ENCODE results near the gene CNST. TPM values are rescaled to one million over a fixed set of nuclear protein-coding genes. Genes with fewer than 3 reads are reported as not detected.

CNST gene
- total RNA-seq, 1 experiment from 2014 or later = 21.0 TPM

DNA sequence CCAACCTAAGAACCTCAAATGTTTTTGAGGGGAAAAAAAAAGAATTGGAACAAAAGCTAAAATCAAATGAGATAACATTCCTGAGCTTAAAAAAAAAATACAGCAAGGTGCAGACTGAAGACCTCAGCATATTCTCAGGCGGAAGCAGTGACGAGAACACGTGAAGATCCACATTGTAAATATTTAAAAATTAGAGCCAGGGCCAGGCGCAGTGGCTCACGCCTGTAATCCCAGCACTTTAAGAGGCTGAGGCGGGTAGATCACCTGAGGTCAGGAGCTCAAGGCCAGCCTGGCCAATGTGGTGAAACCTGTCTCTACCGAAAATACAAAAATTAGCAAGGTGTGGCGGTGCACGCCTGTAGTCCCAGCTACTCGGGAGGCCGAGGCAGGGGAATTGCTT, 15.9 kb upstream of the CNST start:
- no peaks in the 10 kb centered on the region for H3K4me1 ChIP-seq (ENCODE audit: insufficient read depth, low read length, poor library complexity, severe bottlenecking)
- TF ChIP-seq EZH2 (IDR thresholded peaks at IDR 0.05; ENCODE audit: borderline replicate concordance, low read depth, low read length, poor library complexity, severe bottlenecking) = no peak
- TF ChIP-seq, protein P1, sequence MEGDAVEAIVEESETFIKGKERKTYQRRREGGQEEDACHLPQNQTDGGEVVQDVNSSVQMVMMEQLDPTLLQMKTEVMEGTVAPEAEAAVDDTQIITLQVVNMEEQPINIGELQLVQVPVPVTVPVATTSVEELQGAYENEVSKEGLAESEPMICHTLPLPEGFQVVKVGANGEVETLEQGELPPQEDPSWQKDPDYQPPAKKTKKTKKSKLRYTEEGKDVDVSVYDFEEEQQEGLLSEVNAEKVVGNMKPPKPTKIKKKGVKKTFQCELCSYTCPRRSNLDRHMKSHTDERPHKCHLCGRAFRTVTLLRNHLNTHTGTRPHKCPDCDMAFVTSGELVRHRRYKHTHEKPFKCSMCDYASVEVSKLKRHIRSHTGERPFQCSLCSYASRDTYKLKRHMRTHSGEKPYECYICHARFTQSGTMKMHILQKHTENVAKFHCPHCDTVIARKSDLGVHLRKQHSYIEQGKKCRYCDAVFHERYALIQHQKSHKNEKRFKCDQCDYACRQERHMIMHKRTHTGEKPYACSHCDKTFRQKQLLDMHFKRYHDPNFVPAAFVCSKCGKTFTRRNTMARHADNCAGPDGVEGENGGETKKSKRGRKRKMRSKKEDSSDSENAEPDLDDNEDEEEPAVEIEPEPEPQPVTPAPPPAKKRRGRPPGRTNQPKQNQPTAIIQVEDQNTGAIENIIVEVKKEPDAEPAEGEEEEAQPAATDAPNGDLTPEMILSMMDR (conservative IDR thresholded peaks at IDR 0.05; ENCODE audit: low read depth, low read length) = no peak
- intact Hi-C loops (cut with micrococcal nuclease; ENCODE audit: unreplicated experiment) = no loop called here

DNA sequence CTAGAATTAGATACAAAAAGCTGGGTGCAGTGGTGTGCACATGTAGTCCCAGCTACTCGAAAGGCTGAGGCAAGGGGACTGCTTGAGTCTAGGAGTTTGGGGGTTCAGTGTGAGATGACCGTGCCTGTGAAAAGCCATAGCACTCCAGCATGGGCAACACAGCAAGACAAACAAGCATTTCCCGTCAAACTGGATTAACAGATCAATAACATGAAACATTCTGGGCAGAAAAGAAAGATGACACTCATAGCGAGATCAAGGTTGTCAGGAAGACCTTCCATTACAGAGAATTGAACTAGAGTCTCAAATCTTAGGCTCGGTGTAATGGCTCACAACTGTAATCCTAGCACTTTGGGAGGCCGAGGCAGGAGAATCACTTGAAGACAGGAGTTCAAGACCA, 14.1 kb upstream of the CNST start:
- BruUV-seq (replicated peaks) = no TSS peak
- TF ChIP-seq, protein P1 (conservative IDR thresholded peaks at IDR 0.05; ENCODE audit: low read depth, low read length) = no peak
- no peak for TF ChIP-seq EZH2 (IDR thresholded peaks at IDR 0.05; ENCODE audit: borderline replicate concordance, low read depth, low read length, poor library complexity, severe bottlenecking)
- DNase-seq (ENCODE audit: low spot score) = no peak
- Histone ChIP-seq H3K27me3 (replicated peaks; ENCODE audit: insufficient read depth, low read depth, low read length, poor library complexity) (no peaks in the 10 kb centered on the region), H3K4me1 (ENCODE audit: insufficient read depth, low read length, poor library complexity, severe bottlenecking) (no peaks in the 10 kb centered on the region), H3K36me3 (ENCODE audit: insufficient read depth, low read length, poor library complexity, severe bottlenecking) (peaks cover 45% of the 10 kb centered on the region), H3K4me3 (ENCODE audit: low read depth, low read length, poor library complexity, severe bottlenecking) (no peak overlapping the region), H3K27ac (ENCODE audit: low read depth, low read length, poor library complexity, severe bottlenecking) (no peak overlapping the region), H3K9me3 (ENCODE audit: low read depth, low read length, poor library complexity, severe bottlenecking) (no peaks in the 10 kb centered on the region)
- POLR2A ChIA-PET (ENCODE audit: low non-redundant PET) = no interaction called here
- intact Hi-C loops (cut with micrococcal nuclease; ENCODE audit: unreplicated experiment) = no loop called here
- CTCF ChIA-PET = no interaction called here

More for the DNA sequence above, 15.9 kb upstream of the CNST start:
- no TSS peak for BruUV-seq (replicated peaks)
- H3K9me3 ChIP-seq (ENCODE audit: low read depth, low read length, poor library complexity, severe bottlenecking) = no peaks in the 10 kb centered on the region
- POLR2A ChIA-PET (ENCODE audit: low non-redundant PET) = no interaction called here
- DNase-seq (ENCODE audit: low spot score) = no peak
- H3K4me3 ChIP-seq (ENCODE audit: low read depth, low read length, poor library complexity, severe bottlenecking) = no peak overlapping the region
- peaks cover 37% of the 10 kb centered on the region for H3K36me3 ChIP-seq (ENCODE audit: insufficient read depth, low read length, poor library complexity, severe bottlenecking)
- CTCF ChIA-PET = no interaction called here
- no peak overlapping the region for H3K27ac ChIP-seq (ENCODE audit: low read depth, low read length, poor library complexity, severe bottlenecking)
- no peaks in the 10 kb centered on the region for H3K27me3 ChIP-seq (replicated peaks; ENCODE audit: insufficient read depth, low read depth, low read length, poor library complexity)

DNA sequence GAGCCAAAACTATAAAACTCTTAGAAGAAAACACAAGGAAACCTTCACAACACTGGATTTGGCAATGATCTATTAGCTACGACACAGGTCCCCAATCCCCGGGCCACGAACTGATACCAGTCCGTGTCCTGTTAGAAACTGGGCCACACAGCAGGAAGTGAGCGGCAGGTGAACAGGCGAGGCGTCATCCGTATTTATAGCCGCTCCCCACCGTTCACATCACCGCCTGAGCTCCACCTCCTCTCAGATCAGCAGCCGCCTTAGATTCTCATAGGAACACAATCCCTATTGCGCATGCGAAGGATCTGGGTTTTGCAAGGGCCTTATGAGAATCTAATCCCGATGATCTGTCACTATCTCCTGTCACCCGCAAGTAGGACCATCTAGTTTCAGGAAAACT, 12.1 kb upstream of the CNST start:
- no peak for DNase-seq (ENCODE audit: low spot score)
- ChIA-PET POLR2A (ENCODE audit: low non-redundant PET) (interaction anchor here (0.7 kb wide), 1 partner anchor 835 kb away, joined by 21 read pairs; no protein-coding TSS in a partner anchor), CTCF (no interaction called here)
- H3K36me3 ChIP-seq (ENCODE audit: insufficient read depth, low read length, poor library complexity, severe bottlenecking) = peaks cover 36% of the 10 kb centered on the region
- H3K4me3 ChIP-seq (ENCODE audit: low read depth, low read length, poor library complexity, severe bottlenecking) = no peak overlapping the region
- no peaks in the 10 kb centered on the region for H3K9me3 ChIP-seq (ENCODE audit: low read depth, low read length, poor library complexity, severe bottlenecking)
- no peaks in the 10 kb centered on the region for H3K27me3 ChIP-seq (replicated peaks; ENCODE audit: insufficient read depth, low read depth, low read length, poor library complexity)
- BruUV-seq (replicated peaks) = no TSS peak
- no peaks in the 10 kb centered on the region for H3K4me1 ChIP-seq (ENCODE audit: insufficient read depth, low read length, poor library complexity, severe bottlenecking)
- no peak for TF ChIP-seq EZH2 (IDR thresholded peaks at IDR 0.05; ENCODE audit: borderline replicate concordance, low read depth, low read length, poor library complexity, severe bottlenecking)
- TF ChIP-seq, protein P1 (conservative IDR thresholded peaks at IDR 0.05; ENCODE audit: low read depth, low read length) = no peak
- no peak overlapping the region for H3K27ac ChIP-seq (ENCODE audit: low read depth, low read length, poor library complexity, severe bottlenecking)
- intact Hi-C loops (cut with micrococcal nuclease; ENCODE audit: unreplicated experiment) = no loop called here

Data from A673 (cell line).